H9 (cell line): ENCODE data around the gene RHEX. TPM values are rescaled to one million over a fixed set of nuclear protein-coding genes. Genes with fewer than 3 reads are reported as not detected.

ENCODE experiments used
- DNase-seq: peaks from one replicate; pipeline ENCODE4 v3.0.0-alpha.2; 2017
- H2AFZ ChIP-seq: one replicate; pipeline ENCODE4 v1.6.1; 2013; ENCODE audit warnings: mild to moderate bottlenecking, low read length, control low read depth, moderate library complexity
- H2AK5ac ChIP-seq: 2 replicates; pipeline ENCODE4 v1.6.1; 2013; ENCODE audit warnings: low read length, control low read depth, mixed read lengths; ENCODE audit not compliant: insufficient read length
- H2BK120ac ChIP-seq: one replicate; pipeline ENCODE4 v1.6.1; 2013; ENCODE audit warnings: low read depth, mild to moderate bottlenecking, low read length, control low read depth, inconsistent platforms; ENCODE audit not compliant: poor library complexity, severe bottlenecking
- H2BK12ac ChIP-seq: 2 replicates; pipeline ENCODE4 v1.6.1; 2013; ENCODE audit warnings: low read length, control low read depth, mixed read lengths, low read depth; ENCODE audit not compliant: insufficient read length
- H2BK15ac ChIP-seq: 2 replicates; pipeline ENCODE4 v1.6.1; 2013; ENCODE audit warnings: low read depth, low read length, control low read depth
- H2BK20ac ChIP-seq: one replicate; pipeline ENCODE4 v1.6.1; 2013; ENCODE audit warnings: low read depth, mild to moderate bottlenecking, low read length, control low read depth, inconsistent platforms; ENCODE audit not compliant: poor library complexity, severe bottlenecking
- H2BK5ac ChIP-seq: 2 replicates; pipeline ENCODE4 v1.6.1; 2013; ENCODE audit warnings: low read length, control low read depth, mixed read lengths; ENCODE audit not compliant: insufficient read length
- H3K14ac ChIP-seq: 2 replicates; pipeline ENCODE4 v1.6.1; 2013; ENCODE audit warnings: low read length, control low read depth; ENCODE audit not compliant: insufficient read depth
- H3K18ac ChIP-seq: 2 replicates; pipeline ENCODE4 v1.6.1; 2013; ENCODE audit warnings: low read depth, mild to moderate bottlenecking, mixed read lengths, low read length, control low read depth; ENCODE audit not compliant: insufficient read length
- H3K23ac ChIP-seq: 2 replicates; pipeline ENCODE4 v1.6.1; 2013; ENCODE audit warnings: low read length, control low read depth, mixed read lengths, low read depth; ENCODE audit not compliant: insufficient read length
- H3K23me2 ChIP-seq: 2 replicates; pipeline ENCODE4 v1.6.1; 2013; ENCODE audit warnings: low read depth, mild to moderate bottlenecking, mixed read lengths, low read length, control low read depth; ENCODE audit not compliant: insufficient read length, poor library complexity, severe bottlenecking
- H3K27ac ChIP-seq: 2 replicates; pipeline ENCODE4 v1.5.1; 2013; ENCODE audit warnings: low read length, control low read depth, mixed read lengths, low read depth; ENCODE audit not compliant: insufficient read length
- H3K27me3 ChIP-seq: 2 replicates; pipeline ENCODE4 v1.6.1; 2013; ENCODE audit warnings: low read length, control low read depth, inconsistent platforms; ENCODE audit not compliant: insufficient read depth
- H3K4ac ChIP-seq: 2 replicates; pipeline ENCODE4 v1.6.1; 2013; ENCODE audit warnings: low read depth, mild to moderate bottlenecking, control low read depth, inconsistent platforms, low read length, moderate library complexity
- H3K4me1 ChIP-seq: 2 replicates; pipeline ENCODE4 v1.6.1; 2013; ENCODE audit warnings: low read length, control low read depth, inconsistent platforms; ENCODE audit not compliant: insufficient read depth
- H3K4me2 ChIP-seq: 2 replicates; pipeline ENCODE4 v1.6.1; 2013; ENCODE audit warnings: low read length, control low read depth, mixed read lengths; ENCODE audit not compliant: insufficient read length, insufficient read depth
- H3K56ac ChIP-seq: 2 replicates; pipeline ENCODE4 v1.6.1; 2013; ENCODE audit warnings: low read depth, mild to moderate bottlenecking, mixed read lengths, low read length, control low read depth; ENCODE audit not compliant: insufficient read length
- H3K79me1 ChIP-seq: 2 replicates; pipeline ENCODE4 v1.6.1; 2013; ENCODE audit warnings: low read depth, mild to moderate bottlenecking, moderate library complexity, low read length, control low read depth, inconsistent platforms; ENCODE audit not compliant: insufficient read depth, poor library complexity, severe bottlenecking
- H3K79me2 ChIP-seq: 2 replicates; pipeline ENCODE4 v1.6.1; 2013; ENCODE audit warnings: low read length, control low read depth, inconsistent platforms; ENCODE audit not compliant: insufficient read depth
- H3K9ac ChIP-seq: 2 replicates; pipeline ENCODE4 v1.6.1; 2013; ENCODE audit warnings: low read length, control low read depth, mixed read lengths; ENCODE audit not compliant: insufficient read length; ENCODE audit errors: extremely low read depth
- H3K9me3 ChIP-seq: one replicate; pipeline ENCODE4 v1.6.1; 2013; ENCODE audit warnings: low read depth, low read length, inconsistent platforms; ENCODE audit not compliant: control insufficient read depth
- H3T11ph ChIP-seq: one replicate; pipeline ENCODE4 v1.6.1; 2013; ENCODE audit warnings: mild to moderate bottlenecking, low read length, control low read depth, inconsistent platforms
- H4K20me1 ChIP-seq: one replicate; pipeline ENCODE4 v1.6.1; 2013; ENCODE audit not compliant: control insufficient read depth, insufficient read length, insufficient read depth
- H4K5ac ChIP-seq: 2 replicates; pipeline ENCODE4 v1.6.1; 2013; ENCODE audit warnings: low read depth, mild to moderate bottlenecking, mixed read lengths, low read length, control low read depth; ENCODE audit not compliant: insufficient read length
- H4K8ac ChIP-seq: replicated peaks from 2 replicates; pipeline ENCODE4 v1.6.1; 2013; ENCODE audit warnings: low read length, control low read depth, mixed read lengths, low read depth; ENCODE audit not compliant: insufficient read length
- H4K91ac ChIP-seq: 2 replicates; pipeline ENCODE4 v1.6.1; 2013; ENCODE audit warnings: low read depth, mild to moderate bottlenecking, moderate library complexity, mixed read lengths, low read length, control low read depth; ENCODE audit not compliant: insufficient read length
- H3K27ac Mint-ChIP-seq, 3 experiments: 2 replicates in 2 of 3; 3 replicates in 1 of 3; pipeline ENCODE4 v1.8.0; 2020 to 2021; ENCODE audit warnings: mixed read lengths in 3 of 3, mild to moderate bottlenecking in 1 of 3, moderate library complexity in 1 of 3
- H3K27me3 Mint-ChIP-seq: 2 replicates; pipeline ENCODE4 v1.8.0; 2021; ENCODE audit warnings: low read depth, mild to moderate bottlenecking, moderate library complexity, mixed read lengths
- H3K36me3 Mint-ChIP-seq, 3 experiments: 2 replicates in 2 of 3; 3 replicates in 1 of 3; pipeline ENCODE4 v1.8.0; 2020 to 2021; ENCODE audit warnings: low read depth in 3 of 3, mixed read lengths in 3 of 3; ENCODE audit not compliant: insufficient read depth in 1 of 3
- H3K4me1 Mint-ChIP-seq, 2 experiments: 2 replicates each; pipeline ENCODE4 v1.8.0; 2020; ENCODE audit warnings: mixed read lengths in 2 of 2
- H3K4me3 Mint-ChIP-seq, 2 experiments: 2 replicates in 1 of 2; 3 replicates in 1 of 2; pipeline ENCODE4 v1.8.0; 2020 to 2021; ENCODE audit warnings: mild to moderate bottlenecking in 2 of 2, mixed read lengths in 2 of 2, moderate library complexity in 1 of 2
- H3K9me3 Mint-ChIP-seq, 2 experiments: 2 replicates in 1 of 2; 3 replicates in 1 of 2; pipeline ENCODE4 v1.8.0; 2020; ENCODE audit warnings: mild to moderate bottlenecking in 2 of 2, mixed read lengths in 2 of 2, moderate library complexity in 1 of 2
- WGBS: extraction: QIAGEN DNeasy Blood & Tissue Kit; methylation state at CpG from one replicate; pipeline ENCODE4 v1.1.7; 2013; ENCODE audit warnings: missing lambda C conversion rate, low lambda C conversion rate, mixed read lengths; ENCODE audit not compliant: insufficient read length; ENCODE audit errors: extremely low coverage; 5-methylcytosine and 5-hydroxymethylcytosine counted together
- total RNA-seq: library from RNA; stranded (reverse); gene quantifications from 2 replicates; pipeline ENCODE4 v1.2.1, GENCODE V29; 2021
- TF ChIP-seq, protein P1 (sequence below): fragments of 200-600 bp; sonication (generic); conservative IDR thresholded peaks from 3 replicates; pipeline ENCODE4 v1.8.0; 2021; ENCODE audit warnings: antibody characterized with exemption, mild to moderate bottlenecking

The RHEX gene
- total RNA-seq, 1 experiment from 2014 or later, result not detected

DNA sequence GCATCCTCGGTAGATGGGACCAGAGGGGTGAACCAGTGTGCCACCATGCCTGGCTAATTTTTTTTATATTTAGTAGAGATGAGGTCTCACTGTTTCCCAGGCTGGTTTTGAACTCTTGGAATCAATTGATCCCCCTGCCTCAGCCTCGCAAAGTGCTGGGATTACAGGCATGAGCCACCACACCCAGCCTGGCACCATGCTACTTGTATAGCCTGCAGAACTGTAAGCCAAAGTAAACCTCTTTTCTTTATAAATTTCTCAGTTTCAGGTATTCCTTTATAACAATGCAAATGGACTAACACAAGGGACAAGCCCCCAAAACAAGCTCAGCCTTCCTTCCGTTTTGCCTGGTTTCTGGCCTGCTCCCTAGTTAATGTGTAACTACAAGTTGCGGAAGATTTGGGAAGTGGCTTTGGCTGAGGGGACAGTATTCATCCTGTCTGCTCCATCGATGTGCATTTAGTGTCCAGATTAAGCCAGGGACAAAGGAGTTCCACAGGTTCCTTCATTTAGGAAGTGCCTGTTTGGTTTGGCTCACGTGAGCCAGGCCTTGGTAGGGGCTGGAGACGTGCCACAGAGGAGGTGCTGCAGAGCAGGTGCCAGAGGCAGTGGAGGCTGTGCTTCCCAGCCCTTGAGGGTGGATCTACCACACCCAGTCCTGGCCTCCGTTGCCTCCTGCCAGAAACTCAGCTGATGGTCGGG, 59.8 kb downstream of the RHEX start:
- H3K36me3 Mint-ChIP-seq, result no peaks in the 10 kb centered on the region
- no peak overlapping the region for H2BK120ac ChIP-seq

More for the DNA sequence above, 59.8 kb downstream of the RHEX start:
- Histone ChIP-seq H4K20me1 (no peaks in the 10 kb centered on the region), H2BK15ac (no peak overlapping the region), H3K4ac (no peak overlapping the region), H3K18ac (no peak overlapping the region), H3T11ph (no peak overlapping the region), H4K8ac (no peak overlapping the region), H3K27me3 (no peaks in the 10 kb centered on the region; the same call in 1 of the 2 replicates), H3K23ac (no peak overlapping the region), H2AK5ac (no peak overlapping the region), H3K9ac (no peak overlapping the region), H4K91ac (no peak overlapping the region), H3K56ac (no peak overlapping the region), H2AFZ (no peak overlapping the region), H3K14ac (no peak overlapping the region; the same call in 1 of the 2 replicates), H3K79me2 (no peaks in the 10 kb centered on the region), H3K4me2 (no peak overlapping the region), H3K27ac (no peak overlapping the region), H2BK12ac (no peak overlapping the region), H2BK20ac (no peak overlapping the region), H3K23me2 (peaks cover 10% of the 10 kb centered on the region), H4K5ac (no peak overlapping the region), H2BK5ac (no peak overlapping the region), H3K4me1 (no peaks in the 10 kb centered on the region), H3K9me3 (no peaks in the 10 kb centered on the region), H3K79me1 (no peaks in the 10 kb centered on the region)
- WGBS, result no CpG with 5 or more reads among the region's 9 CpGs
- DNase-seq, result no peak
- Mint-ChIP-seq H3K4me1 (peaks cover 7% of the 10 kb centered on the region in 2 experiments), H3K9me3 (no peaks in the 10 kb centered on the region), H3K27me3 (peaks cover 41% of the 10 kb centered on the region), H3K4me3 (no peak overlapping the region), H3K27ac (peak overlapping the region in 1 of 3 experiments; percentile 55; a peak in 1 of 7 replicates)
- TF ChIP-seq, protein P1, sequence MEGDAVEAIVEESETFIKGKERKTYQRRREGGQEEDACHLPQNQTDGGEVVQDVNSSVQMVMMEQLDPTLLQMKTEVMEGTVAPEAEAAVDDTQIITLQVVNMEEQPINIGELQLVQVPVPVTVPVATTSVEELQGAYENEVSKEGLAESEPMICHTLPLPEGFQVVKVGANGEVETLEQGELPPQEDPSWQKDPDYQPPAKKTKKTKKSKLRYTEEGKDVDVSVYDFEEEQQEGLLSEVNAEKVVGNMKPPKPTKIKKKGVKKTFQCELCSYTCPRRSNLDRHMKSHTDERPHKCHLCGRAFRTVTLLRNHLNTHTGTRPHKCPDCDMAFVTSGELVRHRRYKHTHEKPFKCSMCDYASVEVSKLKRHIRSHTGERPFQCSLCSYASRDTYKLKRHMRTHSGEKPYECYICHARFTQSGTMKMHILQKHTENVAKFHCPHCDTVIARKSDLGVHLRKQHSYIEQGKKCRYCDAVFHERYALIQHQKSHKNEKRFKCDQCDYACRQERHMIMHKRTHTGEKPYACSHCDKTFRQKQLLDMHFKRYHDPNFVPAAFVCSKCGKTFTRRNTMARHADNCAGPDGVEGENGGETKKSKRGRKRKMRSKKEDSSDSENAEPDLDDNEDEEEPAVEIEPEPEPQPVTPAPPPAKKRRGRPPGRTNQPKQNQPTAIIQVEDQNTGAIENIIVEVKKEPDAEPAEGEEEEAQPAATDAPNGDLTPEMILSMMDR, result no peak
